ENCODE data around the gene LENG1. TPM values are rescaled to one million over a fixed set of nuclear protein-coding genes. Genes with fewer than 3 reads are reported as not detected.
A peak's percentile ranks its signal among the peaks of the same experiment; 100 is the strongest.

The LENG1 gene
- total RNA-seq, 4 donors from 2014 or later = 1.7 to 4.7 (median 4.3) TPM

DNA sequence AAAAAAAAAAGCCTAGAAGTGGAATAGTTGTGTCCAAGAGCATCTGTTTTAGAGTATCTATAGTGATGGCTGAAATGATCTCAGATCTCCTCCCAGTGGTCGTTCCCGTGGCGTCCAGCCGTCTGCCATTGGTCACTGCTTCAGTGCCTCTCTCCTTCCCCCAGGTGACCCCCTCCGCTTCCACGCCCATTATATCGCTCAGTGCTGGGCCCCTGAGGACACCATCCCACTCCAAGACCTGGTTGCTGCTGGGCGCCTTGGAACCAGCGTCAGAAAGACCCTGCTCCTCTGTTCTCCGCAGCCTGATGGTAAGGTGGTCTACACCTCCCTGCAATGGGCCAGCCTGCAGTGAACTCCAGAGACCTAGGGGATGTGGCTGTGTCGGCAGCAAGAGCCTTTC, 33.5 kb upstream of the LENG1 start:
- 84 to 94% methylated on average over 9 to 11 of the region's 11 CpGs for WGBS, 2 donors
- no peaks in the 10 kb centered on the region for H3K9me3 ChIP-seq
- peaks cover 16 to 28% (median 20%) of the 10 kb centered on the region in 3 donors for H3K4me1 ChIP-seq
- peaks cover 0 to 38% (median 8%) of the 10 kb centered on the region in 3 donors for H3K36me3 ChIP-seq
- no peak for DNase-seq
- H3K4me3 ChIP-seq = no peak overlapping the region
- intact Hi-C loops (cut with DNase I) = no loop called here
- TF ChIP-seq POLR2A (IDR thresholded peaks at IDR 0.05) = no peak
- no peak for TF ChIP-seq CTCF (IDR thresholded peaks at IDR 0.05)
- H3K27me3 ChIP-seq = no peaks in the 10 kb centered on the region
- no peak overlapping the region for H3K27ac ChIP-seq

DNA sequence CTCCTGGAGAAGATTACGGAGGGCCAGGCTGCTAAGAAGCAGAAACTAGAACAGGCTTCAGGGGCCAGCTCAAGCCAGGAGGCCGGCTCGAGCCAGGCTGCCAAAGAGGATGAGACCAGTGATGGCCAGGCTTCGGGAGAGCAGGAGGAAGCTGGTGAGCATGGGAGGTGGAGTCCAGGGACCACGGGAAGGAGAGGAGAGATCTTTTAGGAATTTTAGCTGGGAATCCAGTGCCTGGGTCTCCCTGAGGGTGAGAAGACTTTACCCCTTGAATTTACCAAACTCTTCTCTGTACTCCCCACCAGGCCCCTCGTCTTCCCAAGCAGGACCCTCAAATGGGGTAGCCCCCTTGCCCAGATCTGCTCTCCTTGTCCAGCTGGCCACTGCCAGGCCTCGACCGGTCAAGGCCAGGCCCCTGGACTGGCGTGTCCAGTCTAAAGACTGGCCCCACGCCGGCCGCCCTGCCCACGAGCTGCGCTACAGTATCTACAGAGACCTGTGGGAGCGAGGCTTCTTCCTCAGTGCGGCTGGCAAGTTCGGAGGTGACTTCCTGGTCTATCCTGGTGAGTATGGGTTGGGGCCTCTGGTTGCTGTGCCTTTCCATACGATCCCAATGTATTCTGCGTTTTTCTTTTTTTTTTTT, 32.4 kb upstream of the LENG1 start:
- Histone ChIP-seq H3K4me3 (peak overlapping the region; percentile 75 to 95 (median 87)), H3K27me3 (no peaks in the 10 kb centered on the region), H3K9me3 (no peaks in the 10 kb centered on the region), H3K27ac (peak overlapping the region; percentile 90 to 99 (median 97)), H3K36me3 (peaks cover 0 to 44% (median 8%) of the 10 kb centered on the region in 3 donors), H3K4me1 (peaks cover 16 to 38% (median 22%) of the 10 kb centered on the region in 3 donors)
- intact Hi-C loops (cut with DNase I) = no loop called here
- 61 to 65% methylated on average over 18 to 19 of the region's 19 CpGs for WGBS, 2 donors
- no peak for DNase-seq
- TF ChIP-seq POLR2A (IDR thresholded peaks at IDR 0.05) = no peak
- no peak for TF ChIP-seq CTCF (IDR thresholded peaks at IDR 0.05)

DNA sequence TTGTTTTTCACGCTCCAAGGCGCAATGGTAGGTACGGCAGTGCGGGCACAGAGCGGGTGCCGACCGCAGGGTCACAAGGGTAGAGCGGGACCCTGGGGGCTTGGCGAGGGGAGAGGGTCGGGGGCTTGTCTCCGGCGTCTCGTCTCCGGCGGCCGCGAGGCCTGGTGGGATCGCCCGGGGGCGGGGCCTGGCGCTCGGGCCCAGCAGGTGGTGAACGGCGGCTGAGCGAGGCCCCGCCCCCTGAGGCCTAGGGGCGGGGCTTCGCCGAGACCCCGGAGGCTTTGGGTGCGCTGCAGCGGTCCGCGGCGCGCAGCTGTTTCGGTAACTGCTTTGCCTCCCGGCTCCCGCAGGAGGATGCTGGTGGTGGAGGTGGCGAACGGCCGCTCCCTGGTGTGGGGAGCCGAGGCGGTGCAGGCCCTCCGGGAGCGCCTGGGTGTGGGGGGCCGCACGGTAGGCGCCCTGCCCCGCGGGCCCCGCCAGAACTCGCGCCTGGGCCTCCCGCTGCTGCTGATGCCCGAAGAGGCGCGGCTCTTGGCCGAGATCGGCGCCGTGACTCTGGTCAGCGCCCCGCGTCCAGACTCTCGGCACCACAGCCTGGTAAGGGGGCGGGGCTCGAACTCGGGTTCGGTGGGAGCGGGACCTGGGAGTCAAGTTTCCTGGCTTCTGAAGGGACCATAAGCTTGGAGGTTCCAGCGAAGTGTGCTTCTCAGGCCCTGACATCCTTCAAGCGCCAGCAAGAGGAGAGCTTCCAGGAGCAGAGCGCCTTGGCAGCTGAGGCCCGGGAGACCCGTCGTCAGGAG, 31.7 kb upstream of the LENG1 start, which contains the start of gene TSEN34:
TSEN34 (plus strand) TSS at position 298 of the 800 bp plus-strand sequence; CDS start at position 355, 57 bp downstream.
- Histone ChIP-seq H3K4me1 (peaks cover 16 to 38% (median 22%) of the 10 kb centered on the region in 3 donors), H3K9me3 (no peaks in the 10 kb centered on the region), H3K36me3 (peaks cover 0 to 52% (median 8%) of the 10 kb centered on the region in 3 donors), H3K27me3 (no peaks in the 10 kb centered on the region), H3K27ac (peak within 1 kb of the TSS; percentile 90 to 99 (median 97)), H3K4me3 (peak within 1 kb of the TSS; percentile 75 to 95 (median 87))
- 0% methylated on average over 2 to 18 of the region's 77 CpGs for WGBS, 2 donors
- TF ChIP-seq POLR2A (IDR thresholded peaks at IDR 0.05) = peak in 2 of 4 donors; percentile 46 to 84
- TF ChIP-seq CTCF (IDR thresholded peaks at IDR 0.05) = peak in 2 of 6 experiments; percentile 4 to 9
- DNase-seq = no peak
- intact Hi-C loops (cut with DNase I) = no loop called here

DNA sequence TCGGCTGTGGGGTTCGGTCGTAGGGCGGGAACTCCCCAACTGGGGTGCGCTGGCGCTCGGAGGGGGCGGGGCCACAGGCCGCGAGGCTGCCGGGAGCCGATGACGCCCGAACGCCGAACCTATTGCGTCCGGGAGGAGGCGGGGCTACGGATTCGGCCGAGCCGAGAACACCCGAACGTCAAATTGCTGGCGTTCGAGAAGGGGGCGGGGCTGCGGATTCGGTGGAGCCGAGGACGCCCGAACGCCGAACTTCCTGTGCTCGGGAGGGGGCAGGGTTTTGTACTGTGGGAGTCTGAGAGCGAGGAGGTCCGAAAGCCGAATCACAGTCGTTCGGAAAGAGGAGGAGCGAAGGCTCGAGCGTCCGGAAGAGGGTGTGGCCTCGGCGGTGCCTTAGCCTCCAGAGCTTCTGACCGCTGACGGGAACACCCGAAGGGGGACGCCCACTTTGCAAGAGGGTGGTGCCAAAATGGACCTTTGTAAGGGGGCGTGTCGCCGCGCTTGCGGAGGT, 31.0 kb upstream of the LENG1 start:
- TF ChIP-seq CTCF (IDR thresholded peaks at IDR 0.05) (no peak), POLR2A (IDR thresholded peaks at IDR 0.05) (no peak)
- Histone ChIP-seq H3K9me3 (no peaks in the 10 kb centered on the region), H3K27me3 (no peaks in the 10 kb centered on the region), H3K36me3 (peaks cover 0 to 57% (median 8%) of the 10 kb centered on the region in 3 donors), H3K4me3 (peak overlapping the region; percentile 75 to 95 (median 87)), H3K27ac (peak overlapping the region; percentile 90 to 99 (median 97)), H3K4me1 (peaks cover 16 to 38% (median 22%) of the 10 kb centered on the region in 3 donors)
- 0% methylated on average over 18 to 29 of the region's 56 CpGs for WGBS, 2 donors
- intact Hi-C loops (cut with DNase I) = no loop called here
- peak; percentile 96 for DNase-seq
